HCT116 (cell line): ENCODE data around the gene CFAP61. TPM values are rescaled to one million over a fixed set of nuclear protein-coding genes. Genes with fewer than 3 reads are reported as not detected.

Source experiments
- ATAC-seq: fragments of 200-7000 bp; cut with Tn5 transposase; 2 replicates; pipeline ENCODE4 v1.9.1; 2020; ENCODE audit warnings: mild to moderate bottlenecking, moderate library complexity
- BruUV-seq: library from RNA; stranded (reverse); fragments of 400-500 nt; replicated peaks from 2 replicates; lab custom pipeline; 2021; lab: Mats Ljungman, UMichigan
- CTCF ChIA-PET: fragments of 300-600 bp; sonication (Branson Sonifier 250); formaldehyde crosslinking; loops from one replicate; lab custom pipeline; 2021; ENCODE audit warnings: antibody characterized with exemption; lab: Charles Lee
- POLR2A ChIA-PET: fragments of 300-600, 350-600 bp; sonication (Branson Sonifier 250); formaldehyde crosslinking; loops from one replicate; lab custom pipeline; 2021; ENCODE audit warnings: antibody characterized with exemption; lab: Charles Lee
- RAD21 ChIA-PET, 2 experiments: fragments of 300-600 bp; sonication (Branson Sonifier 250); formaldehyde crosslinking; loops; one replicate each; lab custom pipeline; 2023; ENCODE audit warnings: low total read pairs in 2 of 2; ENCODE audit not compliant: uncharacterized antibody in 2 of 2, unreplicated experiment in 2 of 2, low non-redundant PET in 1 of 2; lab: Charles Lee
- DNase-seq: peaks from one replicate; pipeline ENCODE4 v3.0.0-alpha.2; 2010; ENCODE audit warnings: low read depth, low spot score
- H2AFZ ChIP-seq: fragments of 200-600 bp; shearing (Covaris generic), sonication (generic); 2 replicates; pipeline ENCODE4 v1.6.1; 2017; ENCODE audit warnings: low read depth, mixed run types, mixed read lengths, antibody characterized with exemption, low read length; ENCODE audit not compliant: poor library complexity, severe bottlenecking
- H3K27ac ChIP-seq: 2 replicates; pipeline ENCODE4 v1.5.1; 2012; ENCODE audit warnings: low read depth, low read length
- H3K27me3 ChIP-seq: fragments of 200-600 bp; sonication (generic); 2 replicates; pipeline ENCODE4 v1.6.1; 2016; ENCODE audit warnings: mixed run types, low read length, mixed read lengths; ENCODE audit not compliant: insufficient read depth
- H3K36me3 ChIP-seq, 2 experiments: fragments of 200-500 bp in 1 of 2; fragments of 200-600 bp in 1 of 2; sonication (Bioruptor generic) in 1 of 2; sonication (generic) in 1 of 2; 2 replicates each; pipeline versions ENCODE4 v1.5.1 to v1.6.1; 2014 to 2016; ENCODE audit warnings: low read length in 2 of 2, inconsistent platforms in 1 of 2, mixed read lengths in 1 of 2, mixed run types in 1 of 2; ENCODE audit not compliant: insufficient read depth in 2 of 2, control insufficient read depth in 1 of 2
- H3K4me1 ChIP-seq, 2 experiments: fragments of 200-600 bp in 1 of 2; sonication (generic) in 1 of 2; 2 replicates each; pipeline versions ENCODE4 v1.5.1 to v1.6.1; 2012 to 2017; ENCODE audit warnings: low read length in 2 of 2, inconsistent platforms in 1 of 2, mild to moderate bottlenecking in 1 of 2, mixed read lengths in 1 of 2, mixed run types in 1 of 2, moderate library complexity in 1 of 2; ENCODE audit not compliant: insufficient read depth in 2 of 2, control insufficient read depth in 1 of 2
- H3K4me2 ChIP-seq: fragments of 200-600 bp; sonication (generic); 2 replicates; pipeline ENCODE4 v1.6.1; 2017; ENCODE audit warnings: mixed run types, low read length, mixed read lengths
- H3K4me3 ChIP-seq, 2 experiments: fragments of 200-600 bp in 1 of 2; sonication (generic) in 1 of 2; replicated peaks in 1 of 2; 2 replicates each; pipeline ENCODE4 v1.5.1; 2011 to 2016; ENCODE audit warnings: low read length in 2 of 2, control low read depth in 1 of 2, low read depth in 1 of 2, mild to moderate bottlenecking in 1 of 2, mixed read lengths in 1 of 2, mixed run types in 1 of 2
- H3K79me2 ChIP-seq: fragments of 200-600 bp; sonication (generic); 2 replicates; pipeline ENCODE4 v1.6.1; 2017; ENCODE audit warnings: mild to moderate bottlenecking, mixed run types, low read length, moderate library complexity, mixed read lengths; ENCODE audit not compliant: insufficient read depth
- H3K9ac ChIP-seq: fragments of 200-600 bp; sonication (generic); 2 replicates; pipeline ENCODE4 v1.6.1; 2016; ENCODE audit warnings: low read length, mixed read lengths
- H3K9me2 ChIP-seq: fragments of 200-600 bp; sonication (generic), shearing (Covaris generic); 2 replicates; pipeline ENCODE4 v1.6.1; 2017; ENCODE audit warnings: mixed run types, mild to moderate bottlenecking, moderate library complexity; ENCODE audit not compliant: insufficient read depth
- H3K9me3 ChIP-seq, 2 experiments: fragments of 200-500 bp in 1 of 2; fragments of 200-600 bp in 1 of 2; sonication (Bioruptor generic) in 1 of 2; sonication (generic) in 1 of 2; 2 replicates each; pipeline ENCODE4 v1.6.1; 2014 to 2017; ENCODE audit warnings: low read length in 2 of 2, mixed read lengths in 2 of 2, inconsistent platforms in 1 of 2, low read depth in 1 of 2, mild to moderate bottlenecking in 1 of 2, mixed run types in 1 of 2, moderate library complexity in 1 of 2; ENCODE audit not compliant: control insufficient read depth in 1 of 2, insufficient read depth in 1 of 2
- H4K20me1 ChIP-seq: fragments of 200-600 bp; sonication (generic), shearing (Covaris generic); 2 replicates; pipeline ENCODE4 v1.6.1; 2017; ENCODE audit warnings: mixed run types, mild to moderate bottlenecking, moderate library complexity; ENCODE audit not compliant: insufficient read depth
- ATF3 ChIP-seq: IDR thresholded peaks from 2 replicates; pipeline ENCODE4 v1.6.1; 2012
- CBX3 ChIP-seq: IDR thresholded peaks from 2 replicates; pipeline ENCODE4 v1.6.1; 2012; ENCODE audit warnings: low read depth
- CTCF ChIP-seq, 3 experiments: fragments of 200-600 bp in 1 of 3; sonication (generic) in 1 of 3; IDR thresholded peaks in 2 of 3; conservative IDR thresholded peaks in 1 of 3; 2 replicates each; pipeline ENCODE4 v1.5.1; 2012 to 2017; ENCODE audit warnings: low read depth in 2 of 3, low read length in 2 of 3, antibody characterized with exemption in 1 of 3, borderline replicate concordance in 1 of 3, control low read depth in 1 of 3, mild to moderate bottlenecking in 1 of 3, mixed read lengths in 1 of 3, mixed run types in 1 of 3, moderate library complexity in 1 of 3; ENCODE audit not compliant: insufficient read depth in 1 of 3
- EGR1 ChIP-seq: IDR thresholded peaks from 2 replicates; pipeline ENCODE4 v1.6.1; 2012; ENCODE audit warnings: low read depth
- ELF1 ChIP-seq: IDR thresholded peaks from 2 replicates; pipeline ENCODE4 v1.6.1; 2012; ENCODE audit warnings: low read depth, borderline replicate concordance
- EZH2 ChIP-seq: fragments of 200-600 bp; sonication (generic); IDR thresholded peaks from 2 replicates; pipeline ENCODE4 v1.6.1; 2017; ENCODE audit warnings: antibody characterized with exemption, mixed run types
- EZH2phosphoT487 ChIP-seq: fragments of 200-600 bp; IDR thresholded peaks from 2 replicates; pipeline ENCODE4 v1.6.1; 2018; ENCODE audit warnings: antibody characterized with exemption, borderline replicate concordance
- FOSL1 ChIP-seq: IDR thresholded peaks from 2 replicates; pipeline ENCODE4 v1.6.1; 2012; ENCODE audit warnings: low read depth
- JUND ChIP-seq: IDR thresholded peaks from 2 replicates; pipeline ENCODE4 v1.6.1; 2012
- MAX ChIP-seq: IDR thresholded peaks from 2 replicates; pipeline ENCODE4 v1.6.1; 2012
- POLR2A ChIP-seq: IDR thresholded peaks from 2 replicates; pipeline ENCODE4 v1.7.0; 2011; ENCODE audit warnings: borderline replicate concordance; ENCODE audit not compliant: insufficient read depth, insufficient read length; ENCODE audit errors: extremely low read depth
- RAD21 ChIP-seq: IDR thresholded peaks from 2 replicates; pipeline ENCODE4 v1.6.1; 2012; ENCODE audit warnings: low read depth, mild to moderate bottlenecking
- REST ChIP-seq: IDR thresholded peaks from 2 replicates; pipeline ENCODE4 v1.6.1; 2012; ENCODE audit warnings: low read depth
- SIN3A ChIP-seq: IDR thresholded peaks from 2 replicates; pipeline ENCODE4 v1.6.1; 2012; ENCODE audit warnings: low read depth
- SP1 ChIP-seq: IDR thresholded peaks from 2 replicates; pipeline ENCODE4 v1.6.1; 2012; ENCODE audit warnings: low read depth
- SRF ChIP-seq: IDR thresholded peaks from 2 replicates; pipeline ENCODE4 v1.6.1; 2012; ENCODE audit warnings: low read depth
- TCF7L2 ChIP-seq: IDR thresholded peaks from 2 replicates; pipeline ENCODE4 v1.7.0; 2011; ENCODE audit warnings: borderline replicate concordance, inconsistent platforms; ENCODE audit not compliant: insufficient read depth, insufficient read length; ENCODE audit errors: extremely low read depth
- YY1 ChIP-seq: IDR thresholded peaks from 2 replicates; pipeline ENCODE4 v1.6.1; 2011; ENCODE audit warnings: low read length, low read depth, moderate library complexity, mild to moderate bottlenecking; ENCODE audit not compliant: insufficient replicate concordance; ENCODE audit errors: extremely low read depth
- ZBTB33 ChIP-seq: IDR thresholded peaks from 2 replicates; pipeline ENCODE4 v1.6.1; 2011; ENCODE audit warnings: mild to moderate bottlenecking, low read length, moderate library complexity; ENCODE audit not compliant: insufficient replicate concordance; ENCODE audit errors: extremely low read depth
- ZFX ChIP-seq: fragments of 450-650 bp; IDR thresholded peaks from 2 replicates; pipeline ENCODE4 v1.6.1; 2017
- intact Hi-C: fragments of 100-400 bp; cut with micrococcal nuclease; formaldehyde crosslinking; loops from 2 replicates; pipeline ENCODE4 v1.10.0; 2022
- total RNA-seq: library from RNA; stranded (reverse); gene quantifications from one replicate; pipeline ENCODE4 v1.2.1, GENCODE V29; 2021; ENCODE audit not compliant: unreplicated experiment

The CFAP61 gene
- total RNA-seq, 1 experiment from 2014 or later: 1.7 TPM

GRCh38 chr20:20075032-20075431 is 22.7 kb downstream of the CFAP61 start:
- Histone ChIP-seq H3K9me3 (no peaks in the 10 kb centered on the region), H2AFZ (no peak overlapping the region), H3K4me3 (no peak overlapping the region), H3K4me2 (no peak overlapping the region), H3K36me3 (no peaks in the 10 kb centered on the region), H3K27me3 (no peaks in the 10 kb centered on the region), H3K9me2 (no peaks in the 10 kb centered on the region), H4K20me1 (no peaks in the 10 kb centered on the region), H3K79me2 (no peaks in the 10 kb centered on the region), H3K4me1 (no peaks in the 10 kb centered on the region), H3K27ac (no peak overlapping the region), H3K9ac (no peak overlapping the region)
- no peak for ATAC-seq
- intact Hi-C loops: no loop called here
- no TSS peak for BruUV-seq
- no peak for DNase-seq
- ChIA-PET CTCF (no interaction called here), RAD21 (no interaction called here), POLR2A (no interaction called here)
- TF ChIP-seq CTCF (IDR thresholded peaks at IDR 0.05 in 2 of 3, conservative IDR thresholded peaks at IDR 0.05 in 1 of 3; ENCODE audit: borderline replicate concordance in 1 of 3, insufficient read depth in 1 of 3, low read depth in 2 of 3, low read length in 2 of 3) (no peak), CBX3 (no peak), EZH2 (no peak), SRF (no peak), ELF1 (no peak), FOSL1 (no peak), POLR2A (no peak), EZH2phosphoT487 (no peak), MAX (no peak), YY1 (no peak), ZFX (no peak), EGR1 (no peak), SP1 (no peak), JUND (no peak), ZBTB33 (no peak), ATF3 (no peak), RAD21 (no peak), TCF7L2 (no peak), SIN3A (no peak), REST (no peak)
